DMS79 (cell line): Measurements from ENCODE around the gene RAPSN.

Experiments used
- DNase-seq: peaks from one replicate; lab custom pipeline; 2025; lab: John Stamatoyannopoulos, UW

Gene RAPSN

GRCh38 chr11:47408598-47409439 is 40.1 kb downstream of the RAPSN start:
- no peak for DNase-seq

- peak; percentile 65 for DNase-seq
These were observed 41.0 kb downstream of the RAPSN start, which contains the start of gene SLC39A13 for GRCh38 chr11:47407746-47408590. SLC39A13 (plus strand) TSS chr11:47408590; CDS start chr11:47410095, 1,505 bp downstream.

- DNase-seq: no peak
These were observed 41.8 kb downstream of the RAPSN start for GRCh38 chr11:47406896-47407745.

GRCh38 chr11:47403571-47403970 is 45.4 kb downstream of the RAPSN start:
- DNase-seq: no peak

- no peak for DNase-seq
These were observed 45.8 kb downstream of the RAPSN start for GRCh38 chr11:47403135-47403534.

GRCh38 chr11:47400768-47401279 is 48.1 kb downstream of the RAPSN start:
- no peak for DNase-seq

GRCh38 chr11:47399860-47400767 is 48.8 kb downstream of the RAPSN start:
- DNase-seq: no peak

- no peak for DNase-seq
These were observed 50.4 kb downstream of the RAPSN start for GRCh38 chr11:47398551-47398950.

- DNase-seq: no peak
These were observed 50.9 kb downstream of the RAPSN start for GRCh38 chr11:47398011-47398410.

- DNase-seq: no peak
These were observed 53.0 kb downstream of the RAPSN start for GRCh38 chr11:47396049-47396320.

- DNase-seq: no peak
These were observed 53.5 kb downstream of the RAPSN start for GRCh38 chr11:47395223-47396048.

- no peak for DNase-seq
These were observed 54.4 kb downstream of the RAPSN start for GRCh38 chr11:47394322-47395222.

GRCh38 chr11:47394050-47394321 is 55.0 kb downstream of the RAPSN start:
- no peak for DNase-seq

- DNase-seq: no peak
These were observed 55.5 kb downstream of the RAPSN start for GRCh38 chr11:47393163-47394049.

GRCh38 chr11:47392546-47393162 is 56.3 kb downstream of the RAPSN start:
- no peak for DNase-seq

GRCh38 chr11:47391711-47392432 is 57.1 kb downstream of the RAPSN start:
- no peak for DNase-seq

GRCh38 chr11:47391077-47391583 is 57.8 kb downstream of the RAPSN start:
- no peak for DNase-seq
